Activated CD4-positive, alpha-beta T cell treated with anti-CD3 and anti-CD28 coated beads for 24 hours (primary cell): ENCODE measurements around the gene KRT36.

Source experiments
- DNase-seq, 2 donors: peaks; one replicate each; pipeline ENCODE4 v3.0.0-alpha.2; 2020; ENCODE audit warnings: low read depth in 2 of 2

Gene KRT36

GRCh38 chr17:41489531-41489930 is at the start of gene KRT36:
TSS of gene KRT36 (minus strand) at chr17:41489910. CDS start at chr17:41489864, 46 bp downstream.
- no peak for DNase-seq

- no peak for DNase-seq
Observed at GRCh38 chr17:41539071-41539492, 49.4 kb upstream of the KRT36 start.

GRCh38 chr17:41538565-41538991 is 48.9 kb upstream of the KRT36 start:
- no peak for DNase-seq

- DNase-seq: no peak
Observed at GRCh38 chr17:41537990-41538389, 48.3 kb upstream of the KRT36 start.

GRCh38 chr17:41537614-41537954 is 47.9 kb upstream of the KRT36 start:
- DNase-seq: no peak

GRCh38 chr17:41536741-41537613 is 47.3 kb upstream of the KRT36 start:
- DNase-seq: no peak

GRCh38 chr17:41535764-41536481 is 46.2 kb upstream of the KRT36 start:
- DNase-seq: no peak

GRCh38 chr17:41534899-41535546 is 45.3 kb upstream of the KRT36 start:
- no peak for DNase-seq

GRCh38 chr17:41533613-41534012 is 43.9 kb upstream of the KRT36 start:
- DNase-seq: no peak

- DNase-seq: no peak
Observed at GRCh38 chr17:41532947-41533570, 43.3 kb upstream of the KRT36 start.

GRCh38 chr17:41531993-41532392 is 42.3 kb upstream of the KRT36 start:
- no peak for DNase-seq

GRCh38 chr17:41530062-41531048 is 40.6 kb upstream of the KRT36 start:
- no peak for DNase-seq

- DNase-seq: no peak
Observed at GRCh38 chr17:41529491-41529915, 39.8 kb upstream of the KRT36 start.

GRCh38 chr17:41528959-41529353 is 39.2 kb upstream of the KRT36 start:
- DNase-seq: no peak

- DNase-seq: no peak
Observed at GRCh38 chr17:41527063-41528023, 37.6 kb upstream of the KRT36 start.

- no peak for DNase-seq
Observed at GRCh38 chr17:41524261-41524660, 34.6 kb upstream of the KRT36 start.

- no peak for DNase-seq
Observed at GRCh38 chr17:41523787-41524186, 34.1 kb upstream of the KRT36 start.

GRCh38 chr17:41523225-41523593 is 33.5 kb upstream of the KRT36 start:
- DNase-seq: no peak

- no peak for DNase-seq
Observed at GRCh38 chr17:41522301-41523224, 32.9 kb upstream of the KRT36 start.
